GM13976 (cell line): ENCODE data around the gene PON1.

Experiments
- DNase-seq: peaks from one replicate; pipeline ENCODE4 v3.0.0; 2012; ENCODE audit warnings: low spot score
- CTCF ChIP-seq: IDR thresholded peaks from 2 replicates; pipeline ENCODE4 v1.5.1; 2012; ENCODE audit warnings: borderline replicate concordance, mild to moderate bottlenecking; ENCODE audit not compliant: insufficient read depth; ENCODE audit errors: extremely low read depth, missing control alignments, control extremely low read depth
- in situ Hi-C: fragments of 300-500 bp; cut with MboI; formaldehyde crosslinking; loops from one replicate; pipeline ENCODE4 v1.12.0; 2022; ENCODE audit warnings: low sequenced_read_pairs, mixed read lengths, inconsistent platforms; ENCODE audit not compliant: unreplicated experiment

The PON1 gene

GRCh38 chr7:95312561-95312960 lies 11.8 kb downstream of the PON1 start:
- TF ChIP-seq CTCF, result no peak
- in situ Hi-C loops, result no loop called here
- DNase-seq, result no peak

- no peak for TF ChIP-seq CTCF
- in situ Hi-C loops, result no loop called here
- DNase-seq, result no peak
Measured at GRCh38 chr7:95311389-95311788, 12.9 kb downstream of the PON1 start.

GRCh38 chr7:95309951-95310350 lies 14.4 kb downstream of the PON1 start:
- no peak for TF ChIP-seq CTCF
- in situ Hi-C loops, result no loop called here
- DNase-seq, result no peak

DNA sequence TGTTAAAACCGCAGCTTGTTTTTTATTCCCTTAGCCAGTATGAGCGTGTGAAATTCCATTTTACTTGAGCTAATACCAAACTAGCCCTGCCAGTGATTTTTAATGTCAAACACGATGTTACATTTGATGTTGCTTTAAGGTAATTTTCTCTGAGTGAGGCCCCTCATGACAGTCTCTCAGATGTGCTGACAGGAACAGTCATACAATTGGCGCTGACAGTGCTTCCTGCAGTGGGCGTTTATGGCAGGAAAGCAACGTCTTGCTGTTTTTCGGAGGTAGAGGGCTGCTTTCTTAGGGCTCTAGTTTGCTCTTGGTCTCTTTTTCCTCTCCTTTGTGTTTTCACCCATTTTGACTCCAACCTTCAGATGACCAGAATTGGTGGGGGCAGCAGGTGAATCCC lies 19.3 kb downstream of the PON1 start:
- in situ Hi-C loops, result no loop called here
- DNase-seq, result no peak
- no peak for TF ChIP-seq CTCF

DNA sequence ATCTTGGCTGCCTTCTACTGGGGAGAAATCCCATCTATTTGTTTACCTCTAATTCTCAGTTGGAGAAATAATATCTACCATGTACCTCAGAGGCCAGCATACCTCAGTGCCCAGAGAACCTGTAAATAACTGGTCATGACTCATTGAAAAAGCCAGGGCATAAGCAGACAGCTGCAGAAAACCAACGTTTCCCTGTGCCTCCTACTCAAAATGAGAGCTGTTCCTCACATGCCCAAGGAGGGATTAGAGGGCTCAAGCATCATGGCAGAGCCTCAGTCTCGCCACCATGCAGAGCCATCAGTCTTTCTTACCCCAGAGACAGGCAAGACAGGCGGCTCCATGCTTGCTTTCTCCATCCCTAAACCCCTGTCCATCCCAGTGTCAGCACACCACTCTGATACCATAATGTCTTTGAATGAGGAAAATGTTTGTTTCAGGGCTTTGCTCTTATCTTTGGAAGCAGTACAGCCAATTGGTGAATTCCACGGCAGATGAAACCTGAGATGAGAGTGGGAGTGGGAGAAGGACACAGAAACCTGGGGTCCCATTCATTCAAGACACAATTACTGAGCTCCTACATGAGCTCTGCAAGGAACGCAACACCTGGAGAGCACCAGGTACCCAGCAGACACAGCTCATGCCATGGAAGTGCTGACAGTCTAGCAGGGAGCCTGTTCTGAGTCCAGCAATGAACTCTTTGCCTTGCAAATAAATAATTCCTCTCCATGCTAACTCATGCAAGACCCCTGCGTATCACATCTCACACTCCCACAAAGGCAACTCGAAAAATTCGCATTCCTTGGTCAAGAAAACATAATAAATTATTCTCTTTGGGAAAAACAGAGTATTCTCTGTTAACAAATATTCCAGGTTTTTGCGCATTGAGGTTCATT lies 21.1 kb downstream of the PON1 start:
- in situ Hi-C loops, result no loop called here
- no peak for DNase-seq
- no peak for TF ChIP-seq CTCF

DNA sequence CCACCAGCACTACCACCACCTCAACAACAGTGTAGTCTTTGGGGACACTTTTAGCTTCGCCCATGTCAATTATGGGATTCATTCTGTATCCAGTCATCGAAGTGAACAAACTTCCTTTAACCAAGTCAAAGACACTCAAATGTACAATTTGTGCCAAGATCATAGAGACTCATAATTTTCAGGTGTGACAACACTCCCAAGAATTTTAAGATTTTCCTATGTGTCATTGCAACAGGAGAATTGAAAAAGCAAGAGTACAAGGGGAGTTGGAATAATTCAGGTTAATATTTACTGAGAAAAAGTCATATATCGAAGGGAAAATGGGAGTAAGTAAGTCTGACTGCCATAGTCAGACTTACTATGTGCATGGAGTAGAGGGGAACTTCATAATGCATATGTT lies 26.2 kb downstream of the PON1 start:
- no peak for TF ChIP-seq CTCF
- in situ Hi-C loops, result no loop called here
- no peak for DNase-seq

- in situ Hi-C loops, result no loop called here
- DNase-seq, result no peak
Measured at GRCh38 chr7:95297041-95297440, 27.3 kb downstream of the PON1 start.

More at GRCh38 chr7:95297041-95297440, 27.3 kb downstream of the PON1 start:
- no peak for TF ChIP-seq CTCF
